Raji (cell line): ENCODE measurements around the gene SMIM11.
"Not testable (repeated sequence)": the region's sequence is repeated elsewhere in the genome, so short reads cannot be mapped to it uniquely, and the experiment has no call there.

ENCODE experiments used
- POLR2A ChIP-seq: IDR thresholded peaks from 2 replicates; pipeline ENCODE4 v1.6.1; 2011; ENCODE audit warnings: low read depth, low read length, control low read depth; ENCODE audit not compliant: insufficient read depth

SMIM11 gene

GRCh38 chr21:34374940-34375618, at the start of gene SMIM11:
Gene SMIM11 (plus strand): TSS chr21:34375507. CDS start chr21:34379505, 3,998 bp downstream.
- not testable (repeated sequence) for TF ChIP-seq POLR2A

GRCh38 chr21:34330055-34330454, 45.3 kb upstream of the SMIM11 start:
- TF ChIP-seq POLR2A: no peak

DNA sequence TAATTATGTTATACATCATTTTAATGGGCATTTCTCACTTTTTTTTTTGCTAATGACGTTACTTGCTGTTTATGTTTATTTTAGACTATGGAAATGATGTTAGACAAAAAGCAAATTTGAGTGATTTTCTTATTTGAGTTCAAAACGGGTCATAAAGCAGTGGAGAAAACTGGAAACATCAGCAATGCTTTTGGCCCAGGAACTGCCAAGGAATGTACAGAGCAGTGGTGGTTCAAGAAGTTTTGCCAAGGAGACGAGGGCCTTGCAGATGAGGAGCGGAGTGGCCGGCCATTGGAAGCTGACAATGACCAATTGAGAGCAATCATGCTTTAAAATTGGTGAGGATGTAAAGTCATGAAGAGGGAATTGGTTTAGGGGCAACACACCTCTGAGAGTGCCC, 43.6 kb upstream of the SMIM11 start:
- TF ChIP-seq POLR2A: no peak

DNA sequence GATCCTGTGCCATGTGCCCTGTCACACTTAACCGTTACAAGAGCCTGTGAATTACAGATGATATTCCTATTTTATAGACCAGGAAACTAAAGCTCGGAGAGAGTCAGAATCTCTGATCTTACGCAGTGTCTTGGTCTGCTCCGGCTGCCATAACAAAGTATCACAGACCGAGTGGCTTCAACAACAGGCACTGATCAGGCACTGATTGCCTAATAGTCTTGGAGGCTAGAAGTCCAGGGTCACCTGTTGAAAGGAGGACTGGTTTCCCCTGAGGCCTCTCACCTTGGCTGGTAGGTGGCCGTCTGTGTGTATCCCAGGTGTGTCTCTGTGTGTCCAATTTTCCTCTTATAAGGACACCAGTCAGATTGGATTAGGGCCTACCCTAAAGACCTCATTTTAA, 43.0 kb upstream of the SMIM11 start:
- no peak for TF ChIP-seq POLR2A

DNA sequence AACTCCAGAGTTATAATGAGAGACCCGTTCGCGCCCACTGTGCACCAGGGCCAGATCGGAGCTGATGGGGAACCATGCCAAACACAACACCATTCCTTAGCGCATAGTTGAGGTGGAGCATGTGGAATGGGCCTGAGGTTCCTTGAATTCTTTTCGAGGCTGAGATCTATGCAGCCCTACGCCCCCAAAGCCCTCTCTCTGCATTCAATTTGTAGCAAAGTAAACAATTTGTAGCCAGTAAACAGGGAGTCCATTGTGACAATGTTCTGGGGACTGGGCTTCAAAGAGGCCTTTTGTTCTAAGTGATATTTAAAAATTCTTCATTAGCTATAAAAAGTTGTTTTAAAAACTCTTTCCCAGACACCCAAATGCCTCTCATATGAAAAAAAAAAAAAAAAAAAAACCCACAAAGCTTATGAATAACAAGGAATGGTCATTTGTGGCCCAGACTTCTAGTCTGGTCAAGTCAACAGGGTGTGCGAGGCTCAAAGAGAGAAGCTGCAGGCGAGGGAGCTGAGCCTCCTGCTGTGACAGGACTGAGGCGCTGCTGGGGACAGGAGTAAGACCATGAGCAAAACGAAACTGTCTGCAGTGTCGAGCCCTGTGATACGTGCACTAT, 42.1 kb upstream of the SMIM11 start:
- TF ChIP-seq POLR2A: no peak

GRCh38 chr21:34335316-34335715, 40.0 kb upstream of the SMIM11 start:
- no peak for TF ChIP-seq POLR2A

DNA sequence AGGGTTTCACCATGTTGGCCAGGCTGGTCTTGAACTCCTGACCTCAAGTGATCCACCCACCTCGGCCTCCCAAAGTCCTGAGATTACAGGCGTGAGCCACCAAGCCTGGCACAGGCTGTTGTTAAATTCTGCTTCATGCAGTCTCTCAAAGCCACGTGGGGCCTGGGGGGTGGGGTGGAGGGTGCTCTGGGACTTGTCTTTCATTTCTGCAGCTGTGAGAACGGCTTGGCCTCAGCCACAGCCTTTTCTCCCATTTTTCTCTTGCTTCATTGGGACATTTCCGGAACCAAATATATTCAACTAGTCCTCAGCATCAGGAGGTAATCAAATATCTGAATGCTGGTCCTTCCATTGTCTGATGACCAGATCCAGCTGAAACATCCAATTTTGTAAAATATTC, 39.1 kb upstream of the SMIM11 start:
- no peak for TF ChIP-seq POLR2A

GRCh38 chr21:34336756-34337391, 38.4 kb upstream of the SMIM11 start:
- TF ChIP-seq POLR2A: no peak

GRCh38 chr21:34337741-34338140, 37.6 kb upstream of the SMIM11 start:
- TF ChIP-seq POLR2A: no peak

- no peak for TF ChIP-seq POLR2A
These were observed 37.1 kb upstream of the SMIM11 start for GRCh38 chr21:34338226-34338625.

DNA sequence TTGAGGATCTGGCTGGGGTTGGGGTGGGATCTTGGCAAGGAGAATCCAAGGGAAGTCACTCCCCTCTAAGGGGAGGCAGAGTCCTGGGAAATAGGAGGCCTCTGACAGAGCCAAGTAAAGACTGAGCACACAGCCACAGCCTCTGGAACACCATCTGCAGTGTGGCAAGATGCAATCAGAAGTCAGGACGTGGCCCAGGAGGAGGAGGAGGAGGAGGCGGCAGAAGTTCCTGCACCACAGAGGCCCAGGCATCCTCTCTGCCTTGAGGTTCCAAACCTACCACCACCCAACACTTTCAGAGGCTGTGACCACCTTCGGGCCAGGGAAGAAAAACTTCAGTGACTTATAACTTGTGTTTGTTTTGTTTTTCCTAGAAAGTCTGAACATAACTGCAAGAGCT, 35.2 kb upstream of the SMIM11 start:
- no peak for TF ChIP-seq POLR2A

GRCh38 chr21:34342476-34342875, 32.8 kb upstream of the SMIM11 start:
- no peak for TF ChIP-seq POLR2A

GRCh38 chr21:34343347-34343746, 32.0 kb upstream of the SMIM11 start:
- no peak for TF ChIP-seq POLR2A

GRCh38 chr21:34343838-34344381, 31.4 kb upstream of the SMIM11 start:
- no peak for TF ChIP-seq POLR2A

DNA sequence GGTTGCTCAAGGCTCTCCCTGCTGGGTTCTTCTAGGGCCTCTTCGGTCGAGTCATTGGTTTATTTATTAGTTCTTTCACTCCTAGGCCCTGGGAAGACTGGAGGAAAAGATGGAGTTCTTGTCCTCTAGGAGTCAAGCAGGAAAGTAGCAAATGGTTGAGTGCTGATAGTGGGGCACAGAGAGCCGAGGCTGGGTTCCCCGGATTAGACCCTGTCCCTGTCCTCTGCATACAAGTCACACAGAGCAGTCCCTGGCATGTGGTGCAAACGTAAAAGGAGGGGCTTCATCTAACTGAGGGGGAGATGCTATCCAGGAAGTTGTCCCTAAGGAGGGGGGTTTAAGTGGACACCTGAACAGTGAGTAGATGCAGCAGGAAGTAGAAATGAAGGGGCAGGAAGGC, 30.7 kb upstream of the SMIM11 start:
- TF ChIP-seq POLR2A: no peak
